HepG2 (cell line): Measurements from ENCODE around the gene TPRA1. TPM values are rescaled to one million over a fixed set of nuclear protein-coding genes. Genes with fewer than 3 reads are reported as not detected.

Source experiments
- CHD4 ChIP-seq: fragments of 200-600 bp; sonication (generic); IDR thresholded peaks from 2 replicates; pipeline ENCODE4 v1.7.0; 2017; ENCODE audit warnings: mild to moderate bottlenecking, low read length, borderline replicate concordance
- FOXC1 ChIP-seq: sonication (generic); formaldehyde crosslinking; IDR thresholded peaks from 2 replicates; pipeline ENCODE4 v1.8.0; 2022; ENCODE audit warnings: mild to moderate bottlenecking, missing genetic modification reagents, borderline replicate concordance
- HDAC2 ChIP-seq: sonication (generic); formaldehyde crosslinking; IDR thresholded peaks from 2 replicates; pipeline ENCODE4 v1.4.0; 2020; ENCODE audit warnings: missing genetic modification reagents
- HMGXB3 ChIP-seq: sonication (generic); formaldehyde crosslinking; IDR thresholded peaks from 2 replicates; pipeline ENCODE4 v1.4.0; 2020; ENCODE audit warnings: missing genetic modification reagents, borderline replicate concordance
- HOXA9 ChIP-seq: sonication (generic); formaldehyde crosslinking; IDR thresholded peaks from 2 replicates; pipeline ENCODE4 v1.8.1; 2022; ENCODE audit warnings: missing genetic modification reagents, mild to moderate bottlenecking, moderate library complexity, borderline replicate concordance
- KDM5A ChIP-seq: fragments of 200-600 bp; sonication (generic); IDR thresholded peaks from 2 replicates; pipeline ENCODE4 v1.7.0; 2018; ENCODE audit warnings: antibody characterized with exemption, mild to moderate bottlenecking, low read length, borderline replicate concordance
- MBD4 ChIP-seq: IDR thresholded peaks from 2 replicates; pipeline ENCODE4 v1.6.1; 2012; ENCODE audit warnings: low read length, inconsistent platforms, borderline replicate concordance
- MIXL1 ChIP-seq: IDR thresholded peaks from 2 replicates; pipeline ENCODE4 v1.6.1; 2016
- NCOA1 ChIP-seq: sonication (generic); formaldehyde crosslinking; IDR thresholded peaks from 2 replicates; pipeline ENCODE4 v1.9.0; 2021; ENCODE audit warnings: missing genetic modification reagents
- PRDM15 ChIP-seq: sonication (generic); formaldehyde crosslinking; IDR thresholded peaks from 2 replicates; pipeline ENCODE4 v1.4.0; 2020; ENCODE audit warnings: missing genetic modification reagents
- RBFOX2 ChIP-seq: fragments of 200-400 bp; formaldehyde crosslinking; IDR thresholded peaks from 2 replicates; pipeline ENCODE4 v1.6.1; 2017; ENCODE audit warnings: low read depth, mild to moderate bottlenecking, low read length
- RFX1 ChIP-seq: fragments of 450-650 bp; IDR thresholded peaks from 2 replicates; pipeline ENCODE4 v1.6.1; 2017
- RFX5 ChIP-seq: IDR thresholded peaks from 2 replicates; pipeline ENCODE4 v1.6.1; 2011; ENCODE audit warnings: low read depth, low read length, improper control_type of control experiment
- SALL1 ChIP-seq: sonication (generic); formaldehyde crosslinking; IDR thresholded peaks from 2 replicates; pipeline ENCODE4 v1.8.0; 2022; ENCODE audit warnings: mild to moderate bottlenecking, missing genetic modification reagents
- TARDBP ChIP-seq: sonication (generic); formaldehyde crosslinking; IDR thresholded peaks from 2 replicates; pipeline ENCODE4 v1.8.0; 2022; ENCODE audit warnings: mild to moderate bottlenecking, missing genetic modification reagents
- YY1 ChIP-seq: IDR thresholded peaks from 2 replicates; pipeline ENCODE4 v1.6.1; 2011; ENCODE audit warnings: low read length, low read depth, moderate library complexity, mild to moderate bottlenecking; ENCODE audit not compliant: insufficient read depth, insufficient replicate concordance
- ZFP62 ChIP-seq: sonication (generic); formaldehyde crosslinking; IDR thresholded peaks from 2 replicates; pipeline ENCODE4 v1.4.0; 2020; ENCODE audit warnings: missing genetic modification reagents
- ZKSCAN1 ChIP-seq: fragments of 150-350 bp; IDR thresholded peaks from 2 replicates; pipeline ENCODE4 v1.6.1; 2014; ENCODE audit warnings: low read length
- ZNF138 ChIP-seq: sonication (generic); formaldehyde crosslinking; IDR thresholded peaks from 2 replicates; pipeline ENCODE4 v1.5.0; 2020; ENCODE audit warnings: mild to moderate bottlenecking, low read depth, missing genetic modification reagents
- ZNF264 ChIP-seq: sonication (generic); formaldehyde crosslinking; IDR thresholded peaks from 2 replicates; pipeline ENCODE4 v1.4.0; 2020; ENCODE audit warnings: missing genetic modification reagents
- ZNF414 ChIP-seq: sonication (generic); formaldehyde crosslinking; IDR thresholded peaks from 2 replicates; pipeline ENCODE4 v1.5.0; 2020; ENCODE audit warnings: missing genetic modification reagents
- ZNF773 ChIP-seq: sonication (generic); formaldehyde crosslinking; IDR thresholded peaks from 2 replicates; pipeline ENCODE4 v1.4.0; 2020; ENCODE audit warnings: missing genetic modification reagents, borderline replicate concordance
- polyA plus RNA-seq, 8 experiments: library from polyadenylated mRNA; depleted of rRNA in 3 of 8; stranded (reverse) in 7 of 8; unstranded in 1 of 8; fragments of >200 nt; fragmentation: Illumina TruSeq in 4 of 8; extraction: Trizol in 4 of 8; gene quantifications; 2 replicates each; pipeline versions ENCODE4 v1.2.1 to v1.2.3, GENCODE V29; 2011 to 2016; ENCODE audit warnings: low read depth in 4 of 8, missing spikeins in 1 of 8, mixed read lengths in 1 of 8; ENCODE audit not compliant: insufficient read depth in 1 of 8
- total RNA-seq, 5 experiments: library from RNA; depleted of rRNA; stranded (reverse); fragments of >200 nt; fragmentation: Illumina TruSeq; extraction: Trizol; gene quantifications; 2 replicates each; pipeline ENCODE4 v1.2.3, GENCODE V29; 2016; ENCODE audit warnings: low read depth in 1 of 5

TPRA1 gene
- total and polyA plus RNA-seq, 2 of the 13 experiments (the other 11 are each of a cell fraction or from before 2014, with no cell fraction given) = 25.4 to 25.8 TPM

DNA sequence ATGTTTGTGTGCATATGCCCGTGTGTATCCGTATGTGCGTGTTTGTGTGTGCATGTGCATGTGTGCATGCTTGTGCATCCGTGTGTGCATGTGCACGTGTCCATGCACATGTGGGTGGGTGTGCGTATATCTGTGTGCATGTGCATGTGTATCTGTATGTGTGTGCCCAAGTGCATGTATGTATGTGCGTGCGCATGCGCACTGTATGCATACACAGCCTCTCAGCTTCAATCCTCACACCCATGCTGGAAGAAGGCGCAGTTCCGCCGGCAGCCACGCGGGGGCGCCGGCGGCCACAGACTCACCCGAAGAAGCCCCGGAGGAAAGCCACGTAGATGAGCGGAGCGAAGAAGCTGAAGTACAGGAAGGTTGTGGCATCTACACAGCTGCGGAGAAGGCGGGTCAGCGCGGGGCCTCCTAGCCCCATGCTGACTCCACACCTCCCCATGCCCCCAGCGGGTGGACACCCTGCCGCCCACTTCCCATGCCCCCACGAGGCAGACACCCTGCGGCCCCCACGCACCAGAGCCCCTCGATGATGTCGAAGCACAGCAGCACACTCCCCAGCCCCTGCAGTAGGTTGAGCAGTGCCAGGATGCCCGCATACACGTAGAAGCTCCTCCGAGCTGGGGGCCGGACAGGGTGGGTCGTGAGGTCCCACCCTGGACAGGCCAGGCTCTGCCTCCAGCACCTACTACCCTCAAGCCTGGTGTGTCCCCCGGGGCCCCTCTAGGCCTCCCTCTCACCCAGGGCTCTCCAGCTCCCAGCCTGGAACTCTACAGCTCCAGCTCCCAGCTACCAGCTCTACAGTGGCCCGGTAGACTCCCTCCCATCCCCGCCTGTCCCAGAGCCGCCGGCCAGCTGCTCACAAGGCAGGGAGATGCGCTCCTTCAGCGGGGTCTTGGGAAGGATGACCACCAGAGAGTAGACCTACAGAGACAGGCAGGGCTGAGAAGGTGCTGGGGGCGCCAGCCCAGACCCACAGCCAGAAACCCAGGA lies 15.4 kb downstream of the TPRA1 start (continued):
- TF ChIP-seq ZNF414 (CRISPR knock-in tag) (0 out of 2 replicates have a peak, but pooled peaks have one; percentile 37), ZNF264 (CRISPR knock-in tag) (no peak), ZKSCAN1 (no peak), CHD4 (no peak), ZFP62 (no peak), MBD4 (no peak), ZNF773 (no peak), YY1 (peak; percentile 25), SALL1 (CRISPR knock-in tag) (no peak), MIXL1 (CRISPR knock-in tag) (no peak), RFX1 (no peak), NCOA1 (CRISPR knock-in tag) (0 out of 2 replicates have a peak, but pooled peaks have one; percentile 43), HOXA9 (peak; percentile 70; the same call in 1 of the 2 replicates), ZNF138 (CRISPR knock-in tag) (no peak), PRDM15 (CRISPR knock-in tag) (no peak), TARDBP (CRISPR knock-in tag) (0 out of 2 replicates have a peak, but pooled peaks have one; percentile 39), RBFOX2 (no peak), RFX5 (no peak), KDM5A (no peak), HDAC2 (CRISPR knock-in tag) (peak; percentile 14; the same call in 1 of the 2 replicates), FOXC1 (CRISPR knock-in tag) (peak; percentile 59; the same call in 1 of the 2 replicates), HMGXB3 (CRISPR knock-in tag) (no peak)
